HG03095 (cell line): ENCODE results near the gene FGD5.

Experiments used
- ATAC-seq: cut with Tn5 transposase; IDR thresholded peaks from one replicate; pipeline ENCODE4 v1.9.1; 2021; ENCODE audit warnings: moderate library complexity; ENCODE audit not compliant: unreplicated experiment

Gene FGD5

GRCh38 chr3:14872706-14873105 is 53.9 kb downstream of the FGD5 start:
- ATAC-seq = no peak

- no peak for ATAC-seq
These were observed 56.0 kb downstream of the FGD5 start for GRCh38 chr3:14874784-14875183.

- ATAC-seq = no peak
These were observed 56.8 kb downstream of the FGD5 start for GRCh38 chr3:14875411-14876175.

GRCh38 chr3:14876921-14877333 is 58.2 kb downstream of the FGD5 start:
- no peak for ATAC-seq

- ATAC-seq = no peak
These were observed 58.7 kb downstream of the FGD5 start for GRCh38 chr3:14877469-14877868.

GRCh38 chr3:14879211-14879874 is 60.6 kb downstream of the FGD5 start:
- no peak for ATAC-seq

GRCh38 chr3:14880447-14881106 is 61.8 kb downstream of the FGD5 start:
- no peak for ATAC-seq

GRCh38 chr3:14883226-14883625 is 64.5 kb downstream of the FGD5 start:
- no peak for ATAC-seq

GRCh38 chr3:14884665-14885064 is 65.9 kb downstream of the FGD5 start:
- no peak for ATAC-seq

GRCh38 chr3:14885307-14885706 is 66.5 kb downstream of the FGD5 start:
- ATAC-seq = no peak

- no peak for ATAC-seq
These were observed 67.3 kb downstream of the FGD5 start for GRCh38 chr3:14886101-14886500.

- no peak for ATAC-seq
These were observed 70.4 kb downstream of the FGD5 start for GRCh38 chr3:14889205-14889604.

- no peak for ATAC-seq
These were observed 71.2 kb downstream of the FGD5 start for GRCh38 chr3:14889943-14890342.

- ATAC-seq = no peak
These were observed 71.7 kb downstream of the FGD5 start for GRCh38 chr3:14890476-14890875.

GRCh38 chr3:14891135-14892132 is 72.7 kb downstream of the FGD5 start:
- ATAC-seq = no peak

GRCh38 chr3:14892226-14892625 is 73.5 kb downstream of the FGD5 start:
- no peak for ATAC-seq

GRCh38 chr3:14894085-14894484 is 75.3 kb downstream of the FGD5 start:
- ATAC-seq = no peak

GRCh38 chr3:14897266-14897665 is 78.5 kb downstream of the FGD5 start:
- ATAC-seq = no peak

- no peak for ATAC-seq
These were observed 80.2 kb downstream of the FGD5 start for GRCh38 chr3:14898929-14899328.

GRCh38 chr3:14899993-14900618 is 81.3 kb downstream of the FGD5 start:
- ATAC-seq = no peak
